Sigmoid colon (tissue), 7 donors: ENCODE results near the gene SIPA1L3. TPM values are rescaled to one million over a fixed set of nuclear protein-coding genes. Genes with fewer than 3 reads are reported as not detected.

Experiments used
- DNase-seq: peaks from one replicate; pipeline ENCODE4 v3.0.0-alpha.2; 2019
- H3K27ac ChIP-seq, 4 donors: fragments of 200-600 bp; sonication (generic); one replicate each; pipeline ENCODE4 v1.5.1; 2016 to 2019; ENCODE audit warnings: mild to moderate bottlenecking in 1 of 4
- H3K27me3 ChIP-seq, 3 donors: fragments of 200-600 bp; sonication (generic); one replicate each; pipeline ENCODE4 v1.5.1; 2019; ENCODE audit warnings: mild to moderate bottlenecking in 1 of 3
- H3K36me3 ChIP-seq, 4 donors: fragments of 200-600 bp; sonication (generic); one replicate each; pipeline ENCODE4 v1.5.1; 2016 to 2019
- H3K4me1 ChIP-seq, 4 donors: fragments of 200-600 bp; sonication (generic); one replicate each; pipeline ENCODE4 v1.5.1; 2017 to 2019
- H3K4me3 ChIP-seq, 4 donors: fragments of 200-600 bp; sonication (generic); one replicate each; pipeline ENCODE4 v1.5.1; 2017 to 2019; ENCODE audit warnings: mild to moderate bottlenecking in 2 of 4, moderate library complexity in 1 of 4
- H3K9me3 ChIP-seq, 4 donors: fragments of 200-600 bp in 3 of 4; sonication (generic) in 3 of 4; one replicate each; pipeline versions ENCODE4 v1.5.1 to v1.6.1; 2013 to 2019
- CTCF ChIP-seq, 4 experiments: fragments of 450-650 bp in 3 of 4; fragments of 200-600 bp in 1 of 4; IDR thresholded peaks; one replicate each; pipeline ENCODE4 v1.5.1; 2016 to 2019; ENCODE audit warnings: antibody characterized with exemption in 4 of 4, mild to moderate bottlenecking in 3 of 4, moderate library complexity in 2 of 4
- EP300 ChIP-seq, 4 donors: sonication (generic); formaldehyde crosslinking; IDR thresholded peaks; one replicate each; pipeline ENCODE4 v1.6.1; 2017; ENCODE audit warnings: antibody characterized with exemption in 4 of 4
- POLR2A ChIP-seq, 2 donors: fragments of 450-650 bp; IDR thresholded peaks; one replicate each; pipeline ENCODE4 v1.6.1; 2016; ENCODE audit warnings: antibody characterized with exemption in 2 of 2, mild to moderate bottlenecking in 2 of 2, moderate library complexity in 2 of 2
- POLR2AphosphoS5 ChIP-seq, 4 donors: sonication (generic); formaldehyde crosslinking; IDR thresholded peaks; one replicate each; pipeline ENCODE4 v1.6.1; 2017; ENCODE audit warnings: antibody characterized with exemption in 4 of 4
- WGBS, 2 donors: extraction: QIAGEN DNeasy Blood & Tissue Kit; methylation state at CpG; one replicate each; pipeline ENCODE4 v1.1.7; 2013; 5-methylcytosine and 5-hydroxymethylcytosine counted together
- intact Hi-C: fragments of 100-400 bp; cut with DNase I; formaldehyde crosslinking; loops from one replicate; pipeline ENCODE4 v1.15.1; 2023
- polyA plus RNA-seq, 3 donors: library from polyadenylated mRNA; stranded (reverse); fragments of 200-250 nt; gene quantifications; one replicate each; pipeline ENCODE4 v1.2.3, GENCODE V29; 2013
- total RNA-seq, 4 donors: library from RNA; depleted of rRNA; stranded (reverse); fragments of >200 nt; gene quantifications; one replicate each; pipeline ENCODE4 v1.1.0, GENCODE V29; 2016
- donor health status: healthy with polysubstance abuse.
- donor health status: Bipolar disorder and iron deficiency.
- donor health status: healthy.

Gene SIPA1L3
- total and polyA plus RNA-seq, 7 donors: 7.7 to 47.9 (median 9.9) TPM

- DNase-seq: no peak
- Histone ChIP-seq H3K4me3 (no peak overlapping the region), H3K27me3 (no peaks in the 10 kb centered on the region), H3K4me1 (no peaks in the 10 kb centered on the region), H3K27ac (no peak overlapping the region), H3K36me3 (peaks cover 11 to 48% (median 26%) of the 10 kb centered on the region in 4 donors), H3K9me3 (peaks cover 0 to 2% (median 0%) of the 10 kb centered on the region in 4 donors)
- intact Hi-C loops: no loop called here
- WGBS, 2 donors: 97% methylated on average over 10 of the region's 10 CpGs
- no peak for TF ChIP-seq CTCF (IDR thresholded peaks at IDR 0.05)
- no peak for TF ChIP-seq POLR2AphosphoS5 (IDR thresholded peaks at IDR 0.05)
- no peak for TF ChIP-seq POLR2A (IDR thresholded peaks at IDR 0.05)
- TF ChIP-seq EP300 (IDR thresholded peaks at IDR 0.05): no peak
Observed at GRCh38 chr19:38101723-38102122, 194.7 kb downstream of the SIPA1L3 start.

GRCh38 chr19:38105574-38105973 is 198.6 kb downstream of the SIPA1L3 start:
- no peaks in the 10 kb centered on the region for H3K9me3 ChIP-seq
- intact Hi-C loops: no loop called here
- no peak overlapping the region for H3K4me3 ChIP-seq
- TF ChIP-seq EP300 (IDR thresholded peaks at IDR 0.05) (no peak), CTCF (IDR thresholded peaks at IDR 0.05) (no peak)
- WGBS, 2 donors: 92 to 97% methylated on average over 4 of the region's 4 CpGs
- H3K4me1 ChIP-seq: no peaks in the 10 kb centered on the region
- H3K36me3 ChIP-seq: peaks cover 0 to 74% (median 22%) of the 10 kb centered on the region in 4 donors
- H3K27ac ChIP-seq: no peak overlapping the region
- no peaks in the 10 kb centered on the region for H3K27me3 ChIP-seq
- no peak for DNase-seq

- Histone ChIP-seq H3K4me1 (no peaks in the 10 kb centered on the region), H3K9me3 (no peaks in the 10 kb centered on the region), H3K36me3 (peaks cover 0 to 74% (median 15%) of the 10 kb centered on the region in 4 donors), H3K4me3 (no peak overlapping the region), H3K27me3 (no peaks in the 10 kb centered on the region), H3K27ac (no peak overlapping the region)
- no peak for DNase-seq
- WGBS, 2 donors: 79 to 91% methylated on average over 4 of the region's 4 CpGs
- intact Hi-C loops: no loop called here
- TF ChIP-seq POLR2A (IDR thresholded peaks at IDR 0.05): no peak
- no peak for TF ChIP-seq POLR2AphosphoS5 (IDR thresholded peaks at IDR 0.05)
- TF ChIP-seq CTCF (IDR thresholded peaks at IDR 0.05): no peak
- TF ChIP-seq EP300 (IDR thresholded peaks at IDR 0.05): no peak
Observed at GRCh38 chr19:38107129-38107528, 200.1 kb downstream of the SIPA1L3 start.

GRCh38 chr19:38111898-38112297 is 204.9 kb downstream of the SIPA1L3 start:
- no peaks in the 10 kb centered on the region for H3K9me3 ChIP-seq
- TF ChIP-seq POLR2A (IDR thresholded peaks at IDR 0.05): no peak
- no peak for TF ChIP-seq POLR2AphosphoS5 (IDR thresholded peaks at IDR 0.05)
- TF ChIP-seq CTCF (IDR thresholded peaks at IDR 0.05): no peak
- no peak for TF ChIP-seq EP300 (IDR thresholded peaks at IDR 0.05)
- no peak overlapping the region for H3K4me3 ChIP-seq
- no peaks in the 10 kb centered on the region for H3K27me3 ChIP-seq
- H3K4me1 ChIP-seq: no peaks in the 10 kb centered on the region
- 98% methylated on average over 9 of the region's 9 CpGs for WGBS, 2 donors
- intact Hi-C loops: no loop called here
- no peak overlapping the region for H3K27ac ChIP-seq
- H3K36me3 ChIP-seq: peaks cover 0 to 83% (median 12%) of the 10 kb centered on the region in 4 donors
- no peak for DNase-seq

- Histone ChIP-seq H3K27ac (no peak overlapping the region), H3K4me1 (no peaks in the 10 kb centered on the region), H3K9me3 (no peaks in the 10 kb centered on the region), H3K27me3 (no peaks in the 10 kb centered on the region), H3K36me3 (peaks cover under 1 to 65% (median 11%) of the 10 kb centered on the region in 4 donors), H3K4me3 (no peak overlapping the region)
- DNase-seq: no peak
- no peak for TF ChIP-seq POLR2AphosphoS5 (IDR thresholded peaks at IDR 0.05)
- no peak for TF ChIP-seq EP300 (IDR thresholded peaks at IDR 0.05)
- no peak for TF ChIP-seq POLR2A (IDR thresholded peaks at IDR 0.05)
- no peak for TF ChIP-seq CTCF (IDR thresholded peaks at IDR 0.05)
- WGBS, 2 donors: 96 to 97% methylated on average over 12 of the region's 12 CpGs
- intact Hi-C loops: no loop called here
Observed at GRCh38 chr19:38114651-38115050, 207.6 kb downstream of the SIPA1L3 start.
